Gastrocnemius medialis (tissue), 4 donors: Measurements from ENCODE around the gene B3GNT8.

ENCODE experiments used
- POLR2A ChIP-seq, 2 donors: fragments of 450-650 bp; IDR thresholded peaks; one replicate each; pipeline ENCODE4 v1.6.1; 2017; ENCODE audit warnings: antibody characterized with exemption in 2 of 2, mild to moderate bottlenecking in 2 of 2, moderate library complexity in 2 of 2
- TF ChIP-seq, protein P1 (sequence below), 5 experiments: fragments of 450-650 bp in 3 of 5; fragments of 200-600 bp in 2 of 5; sonication (generic) in 2 of 5; IDR thresholded peaks in 4 of 5; conservative IDR thresholded peaks in 1 of 5; 1 replicate in 4 of 5; 2 replicates in 1 of 5; pipeline ENCODE4 v1.5.1; 2016 to 2019; ENCODE audit warnings: antibody characterized with exemption in 5 of 5, mild to moderate bottlenecking in 3 of 5, moderate library complexity in 3 of 5

DNA sequence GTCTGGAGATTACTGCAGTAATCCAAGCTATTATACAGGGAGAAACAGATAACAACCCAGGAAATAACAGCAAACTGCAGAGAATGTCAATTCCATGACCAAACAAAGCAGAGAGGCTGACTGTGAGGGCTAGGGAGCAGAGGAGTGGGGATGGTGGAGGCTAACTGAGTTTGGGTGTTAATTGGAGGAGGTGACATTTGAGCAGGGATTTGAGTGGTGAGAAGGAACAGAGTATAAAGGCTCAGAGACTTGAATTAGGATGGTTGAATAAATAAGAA lies 9.4 kb upstream of the B3GNT8 start:
- no peak for TF ChIP-seq POLR2A (IDR thresholded peaks at IDR 0.05)
- TF ChIP-seq, protein P1, sequence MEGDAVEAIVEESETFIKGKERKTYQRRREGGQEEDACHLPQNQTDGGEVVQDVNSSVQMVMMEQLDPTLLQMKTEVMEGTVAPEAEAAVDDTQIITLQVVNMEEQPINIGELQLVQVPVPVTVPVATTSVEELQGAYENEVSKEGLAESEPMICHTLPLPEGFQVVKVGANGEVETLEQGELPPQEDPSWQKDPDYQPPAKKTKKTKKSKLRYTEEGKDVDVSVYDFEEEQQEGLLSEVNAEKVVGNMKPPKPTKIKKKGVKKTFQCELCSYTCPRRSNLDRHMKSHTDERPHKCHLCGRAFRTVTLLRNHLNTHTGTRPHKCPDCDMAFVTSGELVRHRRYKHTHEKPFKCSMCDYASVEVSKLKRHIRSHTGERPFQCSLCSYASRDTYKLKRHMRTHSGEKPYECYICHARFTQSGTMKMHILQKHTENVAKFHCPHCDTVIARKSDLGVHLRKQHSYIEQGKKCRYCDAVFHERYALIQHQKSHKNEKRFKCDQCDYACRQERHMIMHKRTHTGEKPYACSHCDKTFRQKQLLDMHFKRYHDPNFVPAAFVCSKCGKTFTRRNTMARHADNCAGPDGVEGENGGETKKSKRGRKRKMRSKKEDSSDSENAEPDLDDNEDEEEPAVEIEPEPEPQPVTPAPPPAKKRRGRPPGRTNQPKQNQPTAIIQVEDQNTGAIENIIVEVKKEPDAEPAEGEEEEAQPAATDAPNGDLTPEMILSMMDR (IDR thresholded peaks at IDR 0.05 in 4 of 5, conservative IDR thresholded peaks at IDR 0.05 in 1 of 5) = no peak
